SK-N-SH treated with all-trans-retinoic acid at 6 μM for 48 hours (cell line): ENCODE measurements around the gene CLEC2D.
"Not testable (repeated sequence)": the region's sequence is repeated elsewhere in the genome, so short reads cannot be mapped to it uniquely, and the experiment has no call there.

ENCODE experiments used
- ATAC-seq: fragments of 200-7000 bp; cut with Tn5 transposase; 3 replicates; pipeline ENCODE4 v1.9.1; 2020; ENCODE audit warnings: mild to moderate bottlenecking, moderate library complexity
- ARNTL ChIP-seq: fragments of 450-650 bp; formaldehyde crosslinking; IDR thresholded peaks from 2 replicates; pipeline ENCODE4 v1.5.0; 2020; ENCODE audit warnings: low read depth, mild to moderate bottlenecking, moderate library complexity, borderline replicate concordance
- BACH2 ChIP-seq: fragments of 250-450 bp; sonication (Bioruptor Pico); IDR thresholded peaks from 2 replicates; pipeline ENCODE4 v1.9.0; 2021; ENCODE audit warnings: mild to moderate bottlenecking, borderline replicate concordance
- CREB5 ChIP-seq: fragments of 250-450 bp; sonication (Bioruptor Pico); IDR thresholded peaks from 2 replicates; pipeline ENCODE4 v1.5.1; 2020; ENCODE audit warnings: low read depth, mild to moderate bottlenecking, moderate library complexity
- CSDC2 ChIP-seq: fragments of 250-450 bp; sonication (Bioruptor Pico); IDR thresholded peaks from 2 replicates; pipeline ENCODE4 v1.5.0; 2020; ENCODE audit warnings: mild to moderate bottlenecking, moderate library complexity
- CSRNP3 ChIP-seq: fragments of 250-450 bp; sonication (Bioruptor Pico); IDR thresholded peaks from 2 replicates; pipeline ENCODE4 v1.5.1; 2021; ENCODE audit warnings: mild to moderate bottlenecking, moderate library complexity
- ESRRG ChIP-seq: fragments of 250-450 bp; sonication (Bioruptor Pico); IDR thresholded peaks from 2 replicates; pipeline ENCODE4 v1.6.1; 2021; ENCODE audit warnings: mild to moderate bottlenecking
- GLIS3 ChIP-seq: fragments of 250-450 bp; sonication (Bioruptor Pico); IDR thresholded peaks from 2 replicates; pipeline ENCODE4 v1.5.0; 2020; ENCODE audit warnings: mild to moderate bottlenecking, moderate library complexity
- ISL1 ChIP-seq: fragments of 250-450 bp; sonication (Bioruptor Pico); IDR thresholded peaks from 2 replicates; pipeline ENCODE4 v2.1.2; 2022; ENCODE audit warnings: mild to moderate bottlenecking, moderate library complexity
- OSR1 ChIP-seq: fragments of 250-450 bp; sonication (Bioruptor Pico); IDR thresholded peaks from 2 replicates; pipeline ENCODE4 v1.8.0; 2022; ENCODE audit warnings: moderate library complexity, mild to moderate bottlenecking, inconsistent platforms
- PATZ1 ChIP-seq: fragments of 250-450 bp; sonication (Bioruptor Pico); IDR thresholded peaks from 2 replicates; pipeline ENCODE4 v1.8.0; 2020; ENCODE audit warnings: mild to moderate bottlenecking, moderate library complexity, borderline replicate concordance
- POU6F1 ChIP-seq: fragments of 250-450 bp; sonication (Bioruptor Pico); IDR thresholded peaks from 2 replicates; pipeline ENCODE4 v1.8.0; 2021; ENCODE audit warnings: low read depth, mild to moderate bottlenecking, moderate library complexity, borderline replicate concordance
- PPARA ChIP-seq: fragments of 250-450 bp; sonication (Bioruptor Pico); IDR thresholded peaks from 2 replicates; pipeline ENCODE4 v1.5.0; 2020; ENCODE audit warnings: mild to moderate bottlenecking, borderline replicate concordance
- RARB ChIP-seq: fragments of 250-450 bp; sonication (Bioruptor Pico); IDR thresholded peaks from 2 replicates; pipeline ENCODE4 v1.8.0; 2021; ENCODE audit warnings: mild to moderate bottlenecking, moderate library complexity
- SNAI2 ChIP-seq: fragments of 250-450 bp; sonication (Bioruptor Pico); IDR thresholded peaks from 2 replicates; pipeline ENCODE4 v1.5.0; 2020; ENCODE audit warnings: mild to moderate bottlenecking, moderate library complexity
- TCF4 ChIP-seq: fragments of 250-450 bp; sonication (Bioruptor Pico); IDR thresholded peaks from 2 replicates; pipeline ENCODE4 v1.8.0; 2021; ENCODE audit warnings: mild to moderate bottlenecking, moderate library complexity, borderline replicate concordance
- TOX ChIP-seq: fragments of 250-450 bp; sonication (Bioruptor Pico); IDR thresholded peaks from 2 replicates; pipeline ENCODE4 v1.8.0; 2021; ENCODE audit warnings: mild to moderate bottlenecking, moderate library complexity, borderline replicate concordance
- TSHZ2 ChIP-seq: fragments of 250-450 bp; sonication (Bioruptor Pico); IDR thresholded peaks from 2 replicates; pipeline ENCODE4 v1.5.0; 2020; ENCODE audit warnings: mild to moderate bottlenecking, moderate library complexity
- ZC3H10 ChIP-seq: fragments of 250-450 bp; sonication (Bioruptor Pico); IDR thresholded peaks from 2 replicates; pipeline ENCODE4 v1.5.1; 2021; ENCODE audit warnings: mild to moderate bottlenecking, moderate library complexity
- ZFP3 ChIP-seq: fragments of 250-450 bp; sonication (Bioruptor Pico); IDR thresholded peaks from 2 replicates; pipeline ENCODE4 v1.5.0; 2020; ENCODE audit warnings: mild to moderate bottlenecking, moderate library complexity
- ZFP30 ChIP-seq: fragments of 450-650 bp; formaldehyde crosslinking; IDR thresholded peaks from 2 replicates; pipeline ENCODE4 v1.5.0; 2022; ENCODE audit warnings: mild to moderate bottlenecking, moderate library complexity
- ZNF565 ChIP-seq: fragments of 450-650 bp; formaldehyde crosslinking; conservative IDR thresholded peaks from 2 replicates; pipeline ENCODE4 v1.5.0; 2020; ENCODE audit warnings: low read depth, mild to moderate bottlenecking, moderate library complexity
- ZNF70 ChIP-seq: fragments of 450-650 bp; formaldehyde crosslinking; IDR thresholded peaks from 2 replicates; pipeline ENCODE4 v1.5.0; 2020; ENCODE audit warnings: mild to moderate bottlenecking, moderate library complexity
- ZNF8 ChIP-seq: fragments of 450-650 bp; formaldehyde crosslinking; IDR thresholded peaks from 2 replicates; pipeline ENCODE4 v1.5.0; 2020; ENCODE audit warnings: mild to moderate bottlenecking, moderate library complexity

CLEC2D gene

GRCh38 chr12:9700606-9700956 lies 31.1 kb downstream of the CLEC2D start:
- TF ChIP-seq ISL1 (CRISPR knock-in tag) (no peak), ZNF70 (CRISPR knock-in tag) (no peak), ZFP30 (no peak), PPARA (CRISPR knock-in tag) (no peak), RARB (CRISPR knock-in tag) (no peak), CSRNP3 (CRISPR knock-in tag) (no peak)
- TF ChIP-seq, all 23 proteins: peak for 0
- no peak for ATAC-seq

- TF ChIP-seq PPARA (CRISPR knock-in tag) (no peak), ZFP30 (no peak), GLIS3 (CRISPR knock-in tag) (no peak), SNAI2 (CRISPR knock-in tag) (no peak), ZNF565 (CRISPR knock-in tag) (no peak), ZNF8 (no peak)
- ATAC-seq: no peak
Observed at GRCh38 chr12:9701380-9702154, 32.1 kb downstream of the CLEC2D start.

- ATAC-seq: no peak
- TF ChIP-seq PATZ1 (CRISPR knock-in tag) (no peak), ESRRG (CRISPR knock-in tag) (no peak), OSR1 (no peak), ZNF8 (no peak), BACH2 (CRISPR knock-in tag) (no peak), RARB (CRISPR knock-in tag) (no peak), POU6F1 (CRISPR knock-in tag) (no peak), TSHZ2 (CRISPR knock-in tag) (no peak), ISL1 (CRISPR knock-in tag) (no peak), TOX (CRISPR knock-in tag) (no peak), ZC3H10 (CRISPR knock-in tag) (no peak), ZFP30 (no peak), ZNF565 (CRISPR knock-in tag) (no peak), GLIS3 (CRISPR knock-in tag) (no peak), TCF4 (no peak), CREB5 (CRISPR knock-in tag) (no peak), PPARA (CRISPR knock-in tag) (no peak), ZFP3 (no peak), ARNTL (CRISPR knock-in tag) (no peak), CSDC2 (CRISPR knock-in tag) (no peak)
Observed at GRCh38 chr12:9702255-9702654, 32.7 kb downstream of the CLEC2D start.

- ATAC-seq: not testable (repeated sequence)
Observed at GRCh38 chr12:9704561-9704960, 35.0 kb downstream of the CLEC2D start.
